AG04449 (cell line): ENCODE results near the gene DLST.

Source experiments
- CTCF ChIA-PET: fragments of 350-600 bp; formaldehyde crosslinking; extraction: SDS; loops from one replicate; lab custom pipeline; 2021; ENCODE audit warnings: antibody characterized with exemption; lab: Yijun Ruan, JAX
- POLR2A ChIA-PET: fragments of 400-600, 350-600 bp; formaldehyde crosslinking; extraction: SDS; loops from one replicate; lab custom pipeline; 2020; ENCODE audit warnings: antibody characterized with exemption, inconsistent platforms; lab: Yijun Ruan, JAX
- DNase-seq: peaks from one replicate; pipeline ENCODE4 v3.0.0-alpha.2; 2010; ENCODE audit warnings: low read depth, low spot score
- H3K4me3 ChIP-seq: 2 replicates; pipeline ENCODE4 v1.5.1; 2011; ENCODE audit warnings: low read depth, mild to moderate bottlenecking, control low read depth, low read length
- CTCF ChIP-seq: IDR thresholded peaks from one replicate; pipeline ENCODE4 v1.5.1; 2011; ENCODE audit warnings: mild to moderate bottlenecking, moderate library complexity, low read length, control low read depth, inconsistent platforms; ENCODE audit not compliant: insufficient read depth; ENCODE audit errors: missing control alignments

The DLST gene

GRCh38 chr14:74888164-74889158 is 6.7 kb downstream of the DLST start:
- DNase-seq: no peak
- no peak for TF ChIP-seq CTCF
- ChIA-PET POLR2A (interaction anchor here (0.7 kb wide), 1 partner anchor 239 kb away, joined by 5 read pairs; the partner anchor contains the start of gene NEK9), CTCF (interaction anchor here (1.2 to 26.3 kb wide), 7 partner anchors 9 to 277 kb away, joined by 3 to 689 read pairs (median 5); partner anchors contain the start of gene LTBP2)
- H3K4me3 ChIP-seq: no peak overlapping the region

GRCh38 chr14:74890262-74890661 is 8.5 kb downstream of the DLST start:
- DNase-seq: no peak
- no peak overlapping the region for H3K4me3 ChIP-seq
- TF ChIP-seq CTCF: no peak
- ChIA-PET CTCF (interaction anchor here (1.2 to 26.3 kb wide), 5 partner anchors 7 to 199 kb away, joined by 3 to 689 read pairs (median 36); no protein-coding TSS in a partner anchor), POLR2A (no interaction called here)

GRCh38 chr14:74891870-74892269 is 10.2 kb downstream of the DLST start:
- no peak for DNase-seq
- CTCF ChIA-PET: interaction anchor here (6.0 to 26.3 kb wide), 4 partner anchors 13 to 197 kb away, joined by 29 to 689 read pairs (median 152); no protein-coding TSS in a partner anchor
- no peak for TF ChIP-seq CTCF
- POLR2A ChIA-PET: no interaction called here
- no peak overlapping the region for H3K4me3 ChIP-seq

GRCh38 chr14:74892745-74893144 is 11.0 kb downstream of the DLST start:
- ChIA-PET CTCF (interaction anchor here (1.1 to 26.3 kb wide), 7 partner anchors 12 to 196 kb away, joined by 3 to 689 read pairs (median 29); no protein-coding TSS in a partner anchor), POLR2A (interaction anchor here (1.2 kb wide), 2 partner anchors 13 to 14 kb away, joined by 3 read pairs; no protein-coding TSS in a partner anchor)
- H3K4me3 ChIP-seq: no peak overlapping the region
- no peak for TF ChIP-seq CTCF
- no peak for DNase-seq

GRCh38 chr14:74893614-74894091 is 11.9 kb downstream of the DLST start:
- no peak overlapping the region for H3K4me3 ChIP-seq
- CTCF ChIA-PET: interaction anchor here (1.1 to 26.3 kb wide), 7 partner anchors 11 to 195 kb away, joined by 3 to 689 read pairs (median 29); no protein-coding TSS in a partner anchor

More at GRCh38 chr14:74893614-74894091, 11.9 kb downstream of the DLST start:
- DNase-seq: no peak
- TF ChIP-seq CTCF: no peak
- POLR2A ChIA-PET: interaction anchor here (1.2 kb wide), 2 partner anchors 12 to 13 kb away, joined by 3 read pairs; no protein-coding TSS in a partner anchor
